H9 (cell line): ENCODE data around the gene FAM3B. TPM values are rescaled to one million over a fixed set of nuclear protein-coding genes. Genes with fewer than 3 reads are reported as not detected.

Source experiments
- DNase-seq: peaks from one replicate; pipeline ENCODE4 v3.0.0-alpha.2; 2017
- H2AFZ ChIP-seq: one replicate; pipeline ENCODE4 v1.6.1; 2013; ENCODE audit warnings: mild to moderate bottlenecking, low read length, control low read depth, moderate library complexity
- H2AK5ac ChIP-seq: 2 replicates; pipeline ENCODE4 v1.6.1; 2013; ENCODE audit warnings: low read length, control low read depth, mixed read lengths; ENCODE audit not compliant: insufficient read length
- H2BK120ac ChIP-seq: one replicate; pipeline ENCODE4 v1.6.1; 2013; ENCODE audit warnings: low read depth, mild to moderate bottlenecking, low read length, control low read depth, inconsistent platforms; ENCODE audit not compliant: poor library complexity, severe bottlenecking
- H2BK12ac ChIP-seq: 2 replicates; pipeline ENCODE4 v1.6.1; 2013; ENCODE audit warnings: low read length, control low read depth, mixed read lengths, low read depth; ENCODE audit not compliant: insufficient read length
- H2BK15ac ChIP-seq: 2 replicates; pipeline ENCODE4 v1.6.1; 2013; ENCODE audit warnings: low read depth, low read length, control low read depth
- H2BK20ac ChIP-seq: one replicate; pipeline ENCODE4 v1.6.1; 2013; ENCODE audit warnings: low read depth, mild to moderate bottlenecking, low read length, control low read depth, inconsistent platforms; ENCODE audit not compliant: poor library complexity, severe bottlenecking
- H2BK5ac ChIP-seq: 2 replicates; pipeline ENCODE4 v1.6.1; 2013; ENCODE audit warnings: low read length, control low read depth, mixed read lengths; ENCODE audit not compliant: insufficient read length
- H3K14ac ChIP-seq: 2 replicates; pipeline ENCODE4 v1.6.1; 2013; ENCODE audit warnings: low read length, control low read depth; ENCODE audit not compliant: insufficient read depth
- H3K18ac ChIP-seq: 2 replicates; pipeline ENCODE4 v1.6.1; 2013; ENCODE audit warnings: low read depth, mild to moderate bottlenecking, mixed read lengths, low read length, control low read depth; ENCODE audit not compliant: insufficient read length
- H3K23ac ChIP-seq: 2 replicates; pipeline ENCODE4 v1.6.1; 2013; ENCODE audit warnings: low read length, control low read depth, mixed read lengths, low read depth; ENCODE audit not compliant: insufficient read length
- H3K23me2 ChIP-seq: 2 replicates; pipeline ENCODE4 v1.6.1; 2013; ENCODE audit warnings: low read depth, mild to moderate bottlenecking, mixed read lengths, low read length, control low read depth; ENCODE audit not compliant: insufficient read length, poor library complexity, severe bottlenecking
- H3K27ac ChIP-seq: 2 replicates; pipeline ENCODE4 v1.5.1; 2013; ENCODE audit warnings: low read length, control low read depth, mixed read lengths, low read depth; ENCODE audit not compliant: insufficient read length
- H3K27me3 ChIP-seq: 2 replicates; pipeline ENCODE4 v1.6.1; 2013; ENCODE audit warnings: low read length, control low read depth, inconsistent platforms; ENCODE audit not compliant: insufficient read depth
- H3K4ac ChIP-seq: 2 replicates; pipeline ENCODE4 v1.6.1; 2013; ENCODE audit warnings: low read depth, mild to moderate bottlenecking, control low read depth, inconsistent platforms, low read length, moderate library complexity
- H3K4me1 ChIP-seq: 2 replicates; pipeline ENCODE4 v1.6.1; 2013; ENCODE audit warnings: low read length, control low read depth, inconsistent platforms; ENCODE audit not compliant: insufficient read depth
- H3K4me2 ChIP-seq: 2 replicates; pipeline ENCODE4 v1.6.1; 2013; ENCODE audit warnings: low read length, control low read depth, mixed read lengths; ENCODE audit not compliant: insufficient read length, insufficient read depth
- H3K56ac ChIP-seq: 2 replicates; pipeline ENCODE4 v1.6.1; 2013; ENCODE audit warnings: low read depth, mild to moderate bottlenecking, mixed read lengths, low read length, control low read depth; ENCODE audit not compliant: insufficient read length
- H3K79me1 ChIP-seq: 2 replicates; pipeline ENCODE4 v1.6.1; 2013; ENCODE audit warnings: low read depth, mild to moderate bottlenecking, moderate library complexity, low read length, control low read depth, inconsistent platforms; ENCODE audit not compliant: insufficient read depth, poor library complexity, severe bottlenecking
- H3K79me2 ChIP-seq: 2 replicates; pipeline ENCODE4 v1.6.1; 2013; ENCODE audit warnings: low read length, control low read depth, inconsistent platforms; ENCODE audit not compliant: insufficient read depth
- H3K9ac ChIP-seq: 2 replicates; pipeline ENCODE4 v1.6.1; 2013; ENCODE audit warnings: low read length, control low read depth, mixed read lengths; ENCODE audit not compliant: insufficient read length; ENCODE audit errors: extremely low read depth
- H3K9me3 ChIP-seq: one replicate; pipeline ENCODE4 v1.6.1; 2013; ENCODE audit warnings: low read depth, low read length, inconsistent platforms; ENCODE audit not compliant: control insufficient read depth
- H3T11ph ChIP-seq: one replicate; pipeline ENCODE4 v1.6.1; 2013; ENCODE audit warnings: mild to moderate bottlenecking, low read length, control low read depth, inconsistent platforms
- H4K20me1 ChIP-seq: one replicate; pipeline ENCODE4 v1.6.1; 2013; ENCODE audit not compliant: control insufficient read depth, insufficient read length, insufficient read depth
- H4K5ac ChIP-seq: 2 replicates; pipeline ENCODE4 v1.6.1; 2013; ENCODE audit warnings: low read depth, mild to moderate bottlenecking, mixed read lengths, low read length, control low read depth; ENCODE audit not compliant: insufficient read length
- H4K8ac ChIP-seq: replicated peaks from 2 replicates; pipeline ENCODE4 v1.6.1; 2013; ENCODE audit warnings: low read length, control low read depth, mixed read lengths, low read depth; ENCODE audit not compliant: insufficient read length
- H4K91ac ChIP-seq: 2 replicates; pipeline ENCODE4 v1.6.1; 2013; ENCODE audit warnings: low read depth, mild to moderate bottlenecking, moderate library complexity, mixed read lengths, low read length, control low read depth; ENCODE audit not compliant: insufficient read length
- H3K27ac Mint-ChIP-seq, 3 experiments: 2 replicates in 2 of 3; 3 replicates in 1 of 3; pipeline ENCODE4 v1.8.0; 2020 to 2021; ENCODE audit warnings: mixed read lengths in 3 of 3, mild to moderate bottlenecking in 1 of 3, moderate library complexity in 1 of 3
- H3K27me3 Mint-ChIP-seq: 2 replicates; pipeline ENCODE4 v1.8.0; 2021; ENCODE audit warnings: low read depth, mild to moderate bottlenecking, moderate library complexity, mixed read lengths
- H3K36me3 Mint-ChIP-seq, 3 experiments: 2 replicates in 2 of 3; 3 replicates in 1 of 3; pipeline ENCODE4 v1.8.0; 2020 to 2021; ENCODE audit warnings: low read depth in 3 of 3, mixed read lengths in 3 of 3; ENCODE audit not compliant: insufficient read depth in 1 of 3
- H3K4me1 Mint-ChIP-seq, 2 experiments: 2 replicates each; pipeline ENCODE4 v1.8.0; 2020; ENCODE audit warnings: mixed read lengths in 2 of 2
- H3K4me3 Mint-ChIP-seq, 2 experiments: 2 replicates in 1 of 2; 3 replicates in 1 of 2; pipeline ENCODE4 v1.8.0; 2020 to 2021; ENCODE audit warnings: mild to moderate bottlenecking in 2 of 2, mixed read lengths in 2 of 2, moderate library complexity in 1 of 2
- H3K9me3 Mint-ChIP-seq, 2 experiments: 2 replicates in 1 of 2; 3 replicates in 1 of 2; pipeline ENCODE4 v1.8.0; 2020; ENCODE audit warnings: mild to moderate bottlenecking in 2 of 2, mixed read lengths in 2 of 2, moderate library complexity in 1 of 2
- CTCF ChIP-seq: fragments of 200-600 bp; sonication (generic); conservative IDR thresholded peaks from 3 replicates; pipeline ENCODE4 v1.8.0; 2021; ENCODE audit warnings: antibody characterized with exemption, mild to moderate bottlenecking
- WGBS: extraction: QIAGEN DNeasy Blood & Tissue Kit; methylation state at CpG from one replicate; pipeline ENCODE4 v1.1.7; 2013; ENCODE audit warnings: missing lambda C conversion rate, low lambda C conversion rate, mixed read lengths; ENCODE audit not compliant: insufficient read length; ENCODE audit errors: extremely low coverage; 5-methylcytosine and 5-hydroxymethylcytosine counted together
- total RNA-seq: library from RNA; stranded (reverse); gene quantifications from 2 replicates; pipeline ENCODE4 v1.2.1, GENCODE V29; 2021

FAM3B gene
- total RNA-seq, 1 experiment from 2014 or later = 5.0 TPM

GRCh38 chr21:41369920-41370839, 53.6 kb downstream of the FAM3B start:
- no CpG with 5 or more reads among the region's 30 CpGs for WGBS
- H3K4me1 ChIP-seq = no peaks in the 10 kb centered on the region; the same call in 1 of the 2 replicates
- Mint-ChIP-seq H3K27ac (no peak overlapping the region), H3K9me3 (no peaks in the 10 kb centered on the region; a peak in 1 of 5 replicates), H3K36me3 (no peaks in the 10 kb centered on the region), H3K4me3 (peak overlapping the region; percentile 58 to 59; a peak in 4 of 5 replicates), H3K27me3 (peaks cover 13% of the 10 kb centered on the region), H3K4me1 (peaks cover 7 to 28% of the 10 kb centered on the region in 2 experiments)
- no peak overlapping the region for H2BK15ac ChIP-seq
- H3T11ph ChIP-seq = no peak overlapping the region
- H4K20me1 ChIP-seq = no peaks in the 10 kb centered on the region
- H3K9me3 ChIP-seq = no peaks in the 10 kb centered on the region
- peak overlapping the region; percentile 48 for H3K18ac ChIP-seq
- no peak overlapping the region for H3K14ac ChIP-seq
- no peak overlapping the region for H2BK12ac ChIP-seq
- H4K91ac ChIP-seq = no peak overlapping the region
- H3K9ac ChIP-seq = no peak overlapping the region
- no peaks in the 10 kb centered on the region for H3K79me1 ChIP-seq
- H3K27me3 ChIP-seq = no peaks in the 10 kb centered on the region; the same call in 1 of the 2 replicates
- no peak overlapping the region for H3K27ac ChIP-seq
- H2BK120ac ChIP-seq = no peak overlapping the region
- H4K8ac ChIP-seq = no peak overlapping the region
- no peak overlapping the region for H3K56ac ChIP-seq
- no peak overlapping the region for H2AFZ ChIP-seq
- H3K4ac ChIP-seq = no peak overlapping the region
- no peak overlapping the region for H2BK20ac ChIP-seq
- DNase-seq = no peak
- no peak overlapping the region for H3K23ac ChIP-seq
- H2BK5ac ChIP-seq = no peak overlapping the region
- no peak overlapping the region for H2AK5ac ChIP-seq
- H3K79me2 ChIP-seq = no peaks in the 10 kb centered on the region
- H3K4me2 ChIP-seq = peak overlapping the region; percentile 84
- H3K23me2 ChIP-seq = peaks cover 8% of the 10 kb centered on the region
- H4K5ac ChIP-seq = no peak overlapping the region
- no peak for TF ChIP-seq CTCF
